WERI-Rb-1 (cell line): ENCODE data around the gene RHEB.
A peak's percentile ranks its signal among the peaks of the same experiment; 100 is the strongest.

ENCODE experiments used
- DNase-seq: peaks from one replicate; pipeline ENCODE4 v3.0.0-alpha.2; 2020
- H3K27ac ChIP-seq: fragments of 250-450 bp; sonication (Bioruptor Pico); 2 replicates; pipeline ENCODE4 v1.5.1; 2020; ENCODE audit warnings: mild to moderate bottlenecking, moderate library complexity
- H3K27me3 ChIP-seq: fragments of 250-450 bp; sonication (Bioruptor Pico); 2 replicates; pipeline ENCODE4 v1.5.1; 2021; ENCODE audit warnings: mild to moderate bottlenecking, low read depth, moderate library complexity; ENCODE audit not compliant: insufficient read depth, severe bottlenecking
- H3K36me3 ChIP-seq: fragments of 250-450 bp; sonication (Bioruptor Pico); 2 replicates; pipeline ENCODE4 v1.5.1; 2020; ENCODE audit warnings: mild to moderate bottlenecking, moderate library complexity
- H3K4me3 ChIP-seq: 2 replicates; pipeline ENCODE4 v1.5.1; 2011; ENCODE audit warnings: low read depth, mild to moderate bottlenecking, control low read depth, low read length
- H3K9me3 ChIP-seq: fragments of 250-450 bp; sonication (Bioruptor Pico); 2 replicates; pipeline ENCODE4 v1.5.1; 2021; ENCODE audit warnings: mild to moderate bottlenecking, moderate library complexity; ENCODE audit not compliant: severe bottlenecking
- TF ChIP-seq, protein P1 (sequence below): IDR thresholded peaks from 2 replicates; pipeline ENCODE4 v1.5.1; 2011; ENCODE audit warnings: low read depth, mild to moderate bottlenecking, control low read depth, inconsistent platforms, low read length

The RHEB gene

DNA sequence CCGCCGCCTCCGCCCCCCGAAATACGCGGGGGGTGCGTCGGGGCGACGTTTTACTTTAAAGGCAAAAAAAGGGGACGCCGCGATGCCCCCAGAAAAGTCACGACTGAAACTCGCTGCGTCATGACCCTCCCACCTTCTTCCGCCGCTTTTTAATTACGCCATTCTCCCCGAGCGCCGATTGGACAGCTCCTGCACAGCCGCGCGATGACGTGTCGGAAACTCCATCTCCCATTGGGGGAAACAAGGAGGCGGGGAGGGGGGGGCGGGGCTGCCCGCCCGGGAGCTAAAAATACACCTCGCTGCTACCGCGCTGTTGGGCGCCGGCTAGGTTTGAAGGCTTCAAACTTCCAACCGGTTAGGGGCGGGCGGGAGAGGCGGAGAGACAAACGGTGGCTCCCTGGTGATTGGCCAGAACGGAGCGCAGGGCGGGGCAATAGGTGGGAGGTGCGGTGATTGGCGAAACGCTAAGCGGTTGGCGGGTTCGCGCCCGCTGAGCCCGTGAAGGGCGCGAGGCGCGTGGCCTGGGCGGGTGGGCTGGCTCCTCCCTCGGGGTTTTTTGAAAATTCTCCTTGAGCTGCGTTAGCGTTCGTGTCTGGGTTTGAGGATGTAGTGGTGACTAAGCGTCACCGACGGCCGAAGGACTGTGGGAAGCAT lies at the start of gene RHEB:
Gene RHEB (minus strand): TSS at position 131 of the 654 bp plus-strand sequence. CDS start 384 bp downstream, outside the sequence.
- no peaks in the 10 kb centered on the region for H3K36me3 ChIP-seq
- no peaks in the 10 kb centered on the region for H3K27me3 ChIP-seq
- H3K27ac ChIP-seq = peak within 1 kb of the TSS; percentile 98
- peaks cover 10% of the 10 kb centered on the region for H3K9me3 ChIP-seq
- peak; percentile 96 for DNase-seq
- TF ChIP-seq, protein P1, sequence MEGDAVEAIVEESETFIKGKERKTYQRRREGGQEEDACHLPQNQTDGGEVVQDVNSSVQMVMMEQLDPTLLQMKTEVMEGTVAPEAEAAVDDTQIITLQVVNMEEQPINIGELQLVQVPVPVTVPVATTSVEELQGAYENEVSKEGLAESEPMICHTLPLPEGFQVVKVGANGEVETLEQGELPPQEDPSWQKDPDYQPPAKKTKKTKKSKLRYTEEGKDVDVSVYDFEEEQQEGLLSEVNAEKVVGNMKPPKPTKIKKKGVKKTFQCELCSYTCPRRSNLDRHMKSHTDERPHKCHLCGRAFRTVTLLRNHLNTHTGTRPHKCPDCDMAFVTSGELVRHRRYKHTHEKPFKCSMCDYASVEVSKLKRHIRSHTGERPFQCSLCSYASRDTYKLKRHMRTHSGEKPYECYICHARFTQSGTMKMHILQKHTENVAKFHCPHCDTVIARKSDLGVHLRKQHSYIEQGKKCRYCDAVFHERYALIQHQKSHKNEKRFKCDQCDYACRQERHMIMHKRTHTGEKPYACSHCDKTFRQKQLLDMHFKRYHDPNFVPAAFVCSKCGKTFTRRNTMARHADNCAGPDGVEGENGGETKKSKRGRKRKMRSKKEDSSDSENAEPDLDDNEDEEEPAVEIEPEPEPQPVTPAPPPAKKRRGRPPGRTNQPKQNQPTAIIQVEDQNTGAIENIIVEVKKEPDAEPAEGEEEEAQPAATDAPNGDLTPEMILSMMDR = no peak
- peak within 1 kb of the TSS; percentile 72 for H3K4me3 ChIP-seq

GRCh38 chr7:151566897-151567320 lies 47.2 kb upstream of the RHEB start:
- no peaks in the 10 kb centered on the region for H3K9me3 ChIP-seq
- H3K27me3 ChIP-seq = no peaks in the 10 kb centered on the region
- H3K4me3 ChIP-seq = no peak overlapping the region
- DNase-seq = peak; percentile 18
- TF ChIP-seq, protein P1 = no peak
- H3K36me3 ChIP-seq = no peaks in the 10 kb centered on the region; the same call in 1 of the 2 replicates
- H3K27ac ChIP-seq = no peak overlapping the region

GRCh38 chr7:151565541-151565940 lies 45.8 kb upstream of the RHEB start:
- H3K9me3 ChIP-seq = no peaks in the 10 kb centered on the region
- H3K4me3 ChIP-seq = no peak overlapping the region
- TF ChIP-seq, protein P1 = no peak
- no peak overlapping the region for H3K27ac ChIP-seq
- no peak for DNase-seq
- no peaks in the 10 kb centered on the region; the same call in 1 of the 2 replicates for H3K36me3 ChIP-seq
- H3K27me3 ChIP-seq = no peaks in the 10 kb centered on the region

DNA sequence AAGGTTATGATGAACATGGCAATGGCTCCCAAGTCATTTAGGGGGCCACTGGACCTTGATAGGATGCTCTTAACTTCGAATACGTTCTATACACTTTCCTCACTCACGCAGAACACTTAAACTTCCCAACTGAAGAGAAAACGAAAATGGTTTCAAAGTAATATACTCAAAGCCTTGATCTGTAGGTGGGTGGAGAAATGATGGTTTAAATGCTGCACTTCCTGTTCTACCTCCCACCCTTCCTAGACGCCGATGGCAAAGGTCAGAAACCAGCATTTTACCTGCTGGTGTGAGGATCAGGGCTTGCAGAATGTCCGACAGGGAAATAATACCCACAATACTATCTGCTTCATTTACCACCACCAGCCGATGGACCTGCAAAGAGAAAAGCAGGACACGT lies 40.5 kb upstream of the RHEB start:
- DNase-seq = no peak
- no peak overlapping the region for H3K27ac ChIP-seq
- TF ChIP-seq, protein P1 = no peak
- H3K27me3 ChIP-seq = no peaks in the 10 kb centered on the region
- H3K4me3 ChIP-seq = no peak overlapping the region
- no peaks in the 10 kb centered on the region for H3K9me3 ChIP-seq
- no peaks in the 10 kb centered on the region; the same call in 1 of the 2 replicates for H3K36me3 ChIP-seq

DNA sequence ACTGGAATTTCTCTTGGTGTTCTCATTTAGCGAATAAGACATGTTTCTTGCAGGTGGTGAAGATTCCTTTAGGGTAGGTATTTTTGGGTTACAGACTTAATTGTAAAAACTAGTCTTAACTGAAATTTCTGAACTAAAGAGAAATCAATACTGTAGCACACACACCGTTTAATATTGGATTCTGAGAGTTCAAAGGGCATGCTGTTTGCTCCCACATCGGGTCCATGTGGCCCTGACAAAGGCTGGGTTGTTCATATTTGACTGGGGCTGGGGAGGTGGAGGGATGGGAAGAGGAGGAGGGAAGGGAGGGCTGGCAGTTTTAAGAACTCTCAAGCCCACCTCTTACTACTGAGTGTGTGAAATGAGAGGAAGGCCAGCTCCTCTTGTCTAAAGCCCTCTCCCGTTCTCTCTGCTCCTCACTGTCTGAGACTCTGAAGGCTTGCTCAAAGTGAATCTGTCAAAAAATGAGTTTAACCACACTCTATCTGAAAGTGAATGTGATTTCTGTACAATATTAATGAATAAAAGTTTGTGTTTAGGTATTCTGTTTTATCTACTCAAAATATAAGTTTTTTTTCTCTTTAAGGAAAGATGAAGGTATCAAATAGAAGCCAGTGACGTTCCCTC lies 40.0 kb upstream of the RHEB start:
- TF ChIP-seq, protein P1 = no peak
- Histone ChIP-seq H3K27ac (no peak overlapping the region), H3K4me3 (no peak overlapping the region), H3K9me3 (no peaks in the 10 kb centered on the region), H3K36me3 (no peaks in the 10 kb centered on the region; the same call in 1 of the 2 replicates), H3K27me3 (no peaks in the 10 kb centered on the region)
- DNase-seq = no peak
